Transverse colon (tissue), 4 donors: ENCODE measurements around the gene SDK2. TPM values are rescaled to one million over a fixed set of nuclear protein-coding genes. Genes with fewer than 3 reads are reported as not detected.

Experiments used
- DNase-seq: peaks from one replicate; pipeline ENCODE4 v3.0.0-alpha.2; 2019
- H3K27ac ChIP-seq, 4 donors: fragments of 200-600 bp; sonication (generic); 2 replicates each; pipeline ENCODE4 v1.5.1; 2016 to 2018; ENCODE audit warnings: inconsistent platforms in 4 of 4
- H3K27me3 ChIP-seq: fragments of 200-600 bp; sonication (generic); 2 replicates; pipeline ENCODE4 v1.5.1; 2017; ENCODE audit warnings: inconsistent platforms
- H3K36me3 ChIP-seq, 4 donors: fragments of 200-600 bp; sonication (generic); 2 replicates each; pipeline ENCODE4 v1.5.1; 2017 to 2019; ENCODE audit warnings: inconsistent platforms in 4 of 4
- H3K4me1 ChIP-seq, 4 donors: fragments of 200-600 bp; sonication (generic); 2 replicates each; pipeline ENCODE4 v1.5.1; 2017 to 2020; ENCODE audit warnings: inconsistent platforms in 4 of 4
- H3K4me3 ChIP-seq, 4 donors: fragments of 200-600 bp; sonication (generic); 1 replicate in 1 of 4; 2 replicates in 3 of 4; pipeline versions ENCODE4 v1.5.1 to v1.6.1; 2017 to 2019; ENCODE audit warnings: inconsistent platforms in 4 of 4
- H3K9me3 ChIP-seq, 2 donors: fragments of 200-600 bp; sonication (generic); 2 replicates each; pipeline ENCODE4 v1.5.1; 2017 to 2019; ENCODE audit warnings: inconsistent platforms in 2 of 2
- EP300 ChIP-seq: sonication (generic); formaldehyde crosslinking; IDR thresholded peaks from one replicate; pipeline ENCODE4 v1.6.1; 2017; ENCODE audit warnings: antibody characterized with exemption, low read depth
- POLR2A ChIP-seq: fragments of 450-650 bp; IDR thresholded peaks from one replicate; pipeline ENCODE4 v1.6.1; 2016; ENCODE audit warnings: antibody characterized with exemption, mild to moderate bottlenecking, moderate library complexity
- POLR2AphosphoS5 ChIP-seq, 3 donors: sonication (generic); formaldehyde crosslinking; IDR thresholded peaks; one replicate each; pipeline ENCODE4 v1.6.1; 2016; ENCODE audit warnings: antibody characterized with exemption in 3 of 3
- WGBS, 2 donors: methylation state at CpG; one replicate each; pipeline ENCODE4 v1.1.5; 2018; ENCODE audit warnings: low coverage in 1 of 2; 5-methylcytosine and 5-hydroxymethylcytosine counted together
- in situ Hi-C, 4 donors: fragments of 200-750 bp; cut with MboI; loops; one replicate each; pipeline versions ENCODE4 v1.15.0 to v1.15.1; 2017; ENCODE audit warnings: low sequenced_read_pairs in 3 of 4, low pct_ligation_motif_present in 1 of 4, low pct_unique_long_range_greater_than_20kb in 1 of 4
- intact Hi-C: fragments of 100-400 bp; cut with DNase I; formaldehyde crosslinking; loops from one replicate; pipeline ENCODE4 v1.15.1; 2023; ENCODE audit warnings: low total_unique reads
- total RNA-seq, 4 donors: library from RNA; depleted of rRNA; stranded (reverse); fragments of >200 nt; gene quantifications; one replicate each; pipeline ENCODE4 v1.1.0, GENCODE V29; 2016
- TF ChIP-seq, protein P1 (sequence below), 5 experiments: fragments of 200-600 bp in 3 of 5; fragments of 450-650 bp in 2 of 5; sonication (generic) in 3 of 5; IDR thresholded peaks; 1 replicate in 2 of 5; 2 replicates in 3 of 5; pipeline ENCODE4 v1.5.1; 2016 to 2017; ENCODE audit warnings: antibody characterized with exemption in 5 of 5, inconsistent platforms in 3 of 5, mild to moderate bottlenecking in 2 of 5, moderate library complexity in 1 of 5

The SDK2 gene
- total RNA-seq, 4 donors from 2014 or later, result 2.6 to 9.8 (median 3.4) TPM

DNA sequence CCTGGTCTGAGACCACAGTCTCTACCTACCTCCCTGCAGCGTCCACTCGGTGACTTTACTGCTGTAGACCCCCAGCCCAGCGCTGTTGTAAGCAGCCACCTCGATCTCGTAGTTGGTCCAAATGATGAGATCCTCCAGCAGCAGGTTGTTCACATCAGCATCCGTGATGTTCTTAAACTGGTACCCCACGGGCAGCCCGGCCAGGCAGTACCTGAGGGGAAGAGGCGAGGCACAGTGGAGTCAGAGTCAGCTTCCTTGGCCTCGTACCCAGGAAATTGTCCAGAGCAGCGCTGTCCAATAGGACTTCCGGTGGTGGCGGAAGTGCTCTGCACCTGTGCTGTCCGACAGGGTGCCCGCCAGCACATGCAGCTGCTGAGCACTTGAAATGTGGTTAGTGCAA is 228.5 kb downstream of the SDK2 start:
- H3K27me3 ChIP-seq, result no peaks in the 10 kb centered on the region
- no peaks in the 10 kb centered on the region for H3K4me1 ChIP-seq
- H3K4me3 ChIP-seq, result no peak overlapping the region
- in situ Hi-C loops (no loop called here), intact Hi-C loops (no loop called here)
- WGBS, 2 donors, result 92% methylated on average over 15 of the region's 15 CpGs; no CpG with 5 or more reads in 1 of the 2 donors
- DNase-seq, result no peak
- H3K36me3 ChIP-seq, result no peaks in the 10 kb centered on the region
- no peak overlapping the region for H3K27ac ChIP-seq
- TF ChIP-seq POLR2AphosphoS5 (IDR thresholded peaks at IDR 0.05) (no peak), POLR2A (no peak), EP300 (no peak)
- TF ChIP-seq, protein P1, sequence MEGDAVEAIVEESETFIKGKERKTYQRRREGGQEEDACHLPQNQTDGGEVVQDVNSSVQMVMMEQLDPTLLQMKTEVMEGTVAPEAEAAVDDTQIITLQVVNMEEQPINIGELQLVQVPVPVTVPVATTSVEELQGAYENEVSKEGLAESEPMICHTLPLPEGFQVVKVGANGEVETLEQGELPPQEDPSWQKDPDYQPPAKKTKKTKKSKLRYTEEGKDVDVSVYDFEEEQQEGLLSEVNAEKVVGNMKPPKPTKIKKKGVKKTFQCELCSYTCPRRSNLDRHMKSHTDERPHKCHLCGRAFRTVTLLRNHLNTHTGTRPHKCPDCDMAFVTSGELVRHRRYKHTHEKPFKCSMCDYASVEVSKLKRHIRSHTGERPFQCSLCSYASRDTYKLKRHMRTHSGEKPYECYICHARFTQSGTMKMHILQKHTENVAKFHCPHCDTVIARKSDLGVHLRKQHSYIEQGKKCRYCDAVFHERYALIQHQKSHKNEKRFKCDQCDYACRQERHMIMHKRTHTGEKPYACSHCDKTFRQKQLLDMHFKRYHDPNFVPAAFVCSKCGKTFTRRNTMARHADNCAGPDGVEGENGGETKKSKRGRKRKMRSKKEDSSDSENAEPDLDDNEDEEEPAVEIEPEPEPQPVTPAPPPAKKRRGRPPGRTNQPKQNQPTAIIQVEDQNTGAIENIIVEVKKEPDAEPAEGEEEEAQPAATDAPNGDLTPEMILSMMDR (IDR thresholded peaks at IDR 0.05), result no peak
- no peaks in the 10 kb centered on the region for H3K9me3 ChIP-seq

DNA sequence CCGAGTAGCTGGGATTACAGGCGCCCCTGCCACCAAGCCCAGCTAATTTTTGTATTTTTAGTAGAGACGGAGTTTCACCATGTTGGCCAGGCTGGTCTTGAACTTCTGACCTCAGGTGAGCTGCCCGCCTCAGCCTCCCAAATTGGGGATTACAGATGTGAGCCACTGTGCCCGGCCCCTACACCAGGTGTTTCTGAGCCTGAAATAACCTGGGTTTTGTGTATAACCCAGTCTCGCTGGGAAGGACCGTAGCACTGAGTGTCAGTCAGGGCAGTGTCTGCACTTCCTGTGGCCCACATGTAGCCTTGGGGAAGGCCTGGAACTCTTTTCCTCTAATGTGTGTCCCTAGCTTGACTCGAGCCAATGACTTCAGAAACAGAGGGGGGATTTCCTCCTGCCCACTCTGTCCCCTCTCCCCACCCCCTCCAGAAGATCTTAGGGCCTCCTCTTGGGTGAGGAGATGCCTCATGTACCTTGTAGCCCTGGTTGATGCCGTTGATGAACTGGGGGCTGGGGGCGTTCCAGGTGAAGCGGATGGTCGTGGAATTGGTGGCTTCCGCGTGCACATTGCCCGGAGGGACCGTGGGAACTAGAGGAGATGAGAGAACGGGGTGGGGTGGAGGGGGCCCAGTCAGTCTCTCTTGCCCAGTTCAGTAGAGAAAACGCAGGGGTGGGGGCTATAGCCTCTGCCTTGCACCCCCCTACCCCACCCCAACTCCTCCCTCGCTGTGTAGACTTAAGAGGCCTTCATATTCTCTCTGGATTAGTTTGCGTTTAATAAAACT is 229.9 kb downstream of the SDK2 start:
- no peaks in the 10 kb centered on the region for H3K9me3 ChIP-seq
- no peaks in the 10 kb centered on the region for H3K36me3 ChIP-seq
- no peak for DNase-seq
- no peak overlapping the region for H3K27ac ChIP-seq
- no peak overlapping the region for H3K4me3 ChIP-seq
- intact Hi-C loops (no loop called here), in situ Hi-C loops (no loop called here)
- H3K27me3 ChIP-seq, result no peaks in the 10 kb centered on the region
- TF ChIP-seq, protein P1 (IDR thresholded peaks at IDR 0.05), result no peak
- no peak for TF ChIP-seq POLR2A
- no peak for TF ChIP-seq EP300
- H3K4me1 ChIP-seq, result no peaks in the 10 kb centered on the region
- WGBS, 2 donors, result 84 to 90% methylated on average over 8 to 20 of the region's 20 CpGs

DNA sequence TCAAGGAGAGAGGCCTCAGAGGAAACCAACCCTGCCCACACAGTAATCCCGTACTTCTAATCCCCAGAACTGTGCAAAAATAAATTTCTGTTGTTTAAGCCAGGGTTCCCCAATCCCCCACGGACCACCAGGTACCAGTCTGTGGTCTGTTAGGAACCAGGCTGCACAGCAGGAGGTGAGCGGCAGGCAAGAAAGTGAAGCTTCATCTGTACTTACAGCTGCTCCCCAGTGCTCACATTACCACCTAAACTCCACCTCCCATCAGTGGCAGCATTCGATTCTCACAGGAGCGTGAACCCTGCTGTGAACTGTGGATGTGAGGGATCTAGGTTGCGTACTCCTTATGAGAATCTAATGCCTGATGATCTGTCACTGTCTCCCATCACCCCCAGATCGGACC is 231.3 kb downstream of the SDK2 start:
- Histone ChIP-seq H3K4me3 (no peak overlapping the region), H3K4me1 (no peaks in the 10 kb centered on the region), H3K36me3 (no peaks in the 10 kb centered on the region), H3K27me3 (no peaks in the 10 kb centered on the region), H3K9me3 (no peaks in the 10 kb centered on the region), H3K27ac (no peak overlapping the region)
- intact Hi-C loops (no loop called here), in situ Hi-C loops (no loop called here)
- TF ChIP-seq POLR2AphosphoS5 (IDR thresholded peaks at IDR 0.05) (no peak), EP300 (no peak), POLR2A (no peak)
- TF ChIP-seq, protein P1 (IDR thresholded peaks at IDR 0.05), result no peak
- WGBS, 2 donors, result 78% methylated on average over 7 of the region's 7 CpGs; no CpG with 5 or more reads in 1 of the 2 donors
- no peak for DNase-seq

DNA sequence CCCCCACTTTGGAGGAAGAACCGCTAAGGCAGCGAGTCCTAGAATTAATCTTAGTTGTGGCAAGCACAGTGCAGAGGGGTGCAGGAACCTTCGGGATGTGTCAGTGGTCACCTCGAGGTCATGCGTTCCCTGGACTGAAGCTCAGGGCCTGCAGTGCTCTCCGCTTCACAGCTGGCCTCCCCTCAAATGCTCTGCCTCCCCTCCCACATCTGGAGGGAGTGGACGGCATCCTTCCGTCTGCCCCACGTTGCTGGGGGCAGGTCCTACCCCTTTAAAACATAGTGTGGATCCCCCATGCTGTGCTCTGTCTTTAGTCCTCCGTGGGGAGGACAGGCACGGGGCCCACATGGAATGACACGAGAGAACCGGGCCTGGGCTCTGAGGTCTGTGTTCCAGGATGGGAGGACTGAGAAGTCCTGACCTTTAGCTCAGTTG is 232.9 kb downstream of the SDK2 start:
- in situ Hi-C loops, result no loop called here
- WGBS, 2 donors, result 72% methylated on average over 13 of the region's 13 CpGs; no CpG with 5 or more reads in 1 of the 2 donors
- peak overlapping the region in 2 of 4 donors; percentile 3 to 13 for H3K27ac ChIP-seq

More for the DNA sequence above, 232.9 kb downstream of the SDK2 start:
- DNase-seq, result no peak
- Histone ChIP-seq H3K36me3 (no peaks in the 10 kb centered on the region), H3K9me3 (no peaks in the 10 kb centered on the region), H3K4me3 (no peak overlapping the region), H3K27me3 (no peaks in the 10 kb centered on the region), H3K4me1 (no peaks in the 10 kb centered on the region)
- TF ChIP-seq, protein P1 (IDR thresholded peaks at IDR 0.05), result no peak
- TF ChIP-seq EP300 (no peak), POLR2AphosphoS5 (IDR thresholded peaks at IDR 0.05) (no peak), POLR2A (no peak)
- intact Hi-C loops, result no loop called here
